CD4-positive, alpha-beta T cell (primary cell): Measurements from ENCODE around the gene NEK7. TPM values are rescaled to one million over a fixed set of nuclear protein-coding genes. Genes with fewer than 3 reads are reported as not detected.

Experiments
- ATAC-seq: fragments of 200-7000 bp; cut with Tn5 transposase; one replicate; pipeline ENCODE4 v1.10.0; 2022; ENCODE audit warnings: mild to moderate bottlenecking; ENCODE audit not compliant: poor library complexity
- CTCF ChIA-PET: fragments of 350-600 bp; sonication (Branson Sonifier 250); formaldehyde crosslinking; loops from one replicate; lab custom pipeline; 2021; ENCODE audit warnings: antibody characterized with exemption, inconsistent platforms; lab: Charles Lee
- POLR2A ChIA-PET: fragments of 350-600 bp; sonication (Branson Sonifier 250); formaldehyde crosslinking; loops from one replicate; lab custom pipeline; 2021; ENCODE audit warnings: antibody characterized with exemption, inconsistent platforms; lab: Charles Lee
- DNase-seq, 14 experiments: peaks; one replicate each; pipeline ENCODE4 v3.0.0-alpha.2; 2013 to 2020; ENCODE audit warnings: mixed read lengths in 2 of 14
- H3K27ac ChIP-seq, 2 donors: one replicate each; pipeline versions ENCODE4 v1.5.1 to v1.7.0; 2013; ENCODE audit warnings: low read length in 2 of 2, low read depth in 1 of 2, mild to moderate bottlenecking in 1 of 2
- H3K27me3 ChIP-seq, 2 experiments: 1 replicate in 1 of 2; 2 replicates in 1 of 2; pipeline versions ENCODE4 v1.6.1 to v1.7.0; 2013; ENCODE audit warnings: low read length in 2 of 2, control low read depth in 1 of 2, mild to moderate bottlenecking in 1 of 2, moderate library complexity in 1 of 2; ENCODE audit not compliant: insufficient read depth in 2 of 2, control insufficient read depth in 1 of 2
- H3K36me3 ChIP-seq: one replicate; pipeline ENCODE4 v1.6.1; 2013; ENCODE audit warnings: low read length, control low read depth; ENCODE audit not compliant: insufficient read depth
- H3K4me1 ChIP-seq: one replicate; pipeline ENCODE4 v1.6.1; 2013; ENCODE audit warnings: low read length, control low read depth; ENCODE audit not compliant: insufficient read depth
- H3K4me3 ChIP-seq: one replicate; pipeline ENCODE4 v1.5.1; 2013; ENCODE audit warnings: mild to moderate bottlenecking, low read length, moderate library complexity
- H3K9me3 ChIP-seq, 2 experiments: 1 replicate in 1 of 2; 2 replicates in 1 of 2; pipeline versions ENCODE4 v1.6.1 to v1.7.0; 2013; ENCODE audit warnings: low read length in 2 of 2, mild to moderate bottlenecking in 2 of 2, control low read depth in 1 of 2, moderate library complexity in 1 of 2; ENCODE audit not compliant: control insufficient read depth in 1 of 2, insufficient read depth in 1 of 2
- H3K27ac Mint-ChIP-seq: one replicate; pipeline ENCODE4 v1.8.0; 2020; ENCODE audit warnings: mixed read lengths
- H3K27me3 Mint-ChIP-seq: one replicate; pipeline ENCODE4 v1.8.0; 2021; ENCODE audit warnings: mixed read lengths
- H3K36me3 Mint-ChIP-seq: one replicate; pipeline ENCODE4 v1.8.0; 2021; ENCODE audit warnings: low read depth, mixed read lengths
- H3K4me1 Mint-ChIP-seq: one replicate; pipeline ENCODE4 v1.8.0; 2021; ENCODE audit warnings: low read depth, mixed read lengths
- H3K4me3 Mint-ChIP-seq: one replicate; pipeline ENCODE4 v1.8.0; 2020; ENCODE audit warnings: mild to moderate bottlenecking, mixed read lengths
- H3K9me3 Mint-ChIP-seq: one replicate; pipeline ENCODE4 v1.8.0; 2020; ENCODE audit warnings: mixed read lengths
- intact Hi-C, 2 experiments: fragments of 100-400 bp; cut with DNase I in 1 of 2; cut with micrococcal nuclease in 1 of 2; formaldehyde crosslinking; loops; one replicate each; pipeline versions ENCODE4 v1.15.1 to v1.9.0; 2023 to 2025; cut with DNase I, micrococcal nuclease
- total RNA-seq, 174 experiments: library from RNA in 2 of 174; stranded (reverse) in 2 of 174; gene quantifications; one replicate each; pipeline ENCODE4 v1.2.3 and lab custom pipeline; 2021 to 2026
- TF ChIP-seq, protein P1 (sequence below): fragments of 200-600 bp; IDR thresholded peaks from one replicate; pipeline ENCODE4 v1.8.0; 2022; ENCODE audit warnings: antibody characterized with exemption, mild to moderate bottlenecking

Gene NEK7
- total RNA-seq, 2 experiments from 2014 or later: 11.8 to 13.0 TPM

DNA sequence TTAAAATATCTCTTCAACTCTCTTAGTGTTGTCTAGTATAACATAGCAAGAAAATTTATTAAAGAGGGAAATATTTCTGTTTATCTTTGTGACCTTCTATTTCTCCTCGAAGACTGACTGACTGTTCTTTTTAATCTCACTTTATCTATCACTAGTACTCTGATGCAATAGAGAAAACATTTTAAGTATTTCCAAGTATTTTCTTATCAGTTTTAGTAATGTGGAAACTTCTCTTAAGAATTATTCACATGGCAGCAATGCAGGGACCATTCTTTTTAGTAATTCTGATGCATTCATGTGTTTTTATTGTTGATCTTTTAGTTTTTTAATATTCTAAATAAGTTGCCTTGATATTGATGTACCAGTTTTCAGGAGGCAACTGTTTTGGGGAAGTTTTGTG lies 115.7 kb downstream of the NEK7 start:
- H3K4me1 ChIP-seq: no peaks in the 10 kb centered on the region
- Mint-ChIP-seq H3K27me3 (no peaks in the 10 kb centered on the region), H3K9me3 (no peaks in the 10 kb centered on the region), H3K27ac (no peak overlapping the region), H3K4me3 (no peak overlapping the region), H3K4me1 (peaks cover 16% of the 10 kb centered on the region), H3K36me3 (no peaks in the 10 kb centered on the region)
- ChIA-PET CTCF (interaction anchor here (0.5 kb wide), 1 partner anchor 50 kb away, joined by 3 read pairs; no protein-coding TSS in a partner anchor), POLR2A (no interaction called here)
- DNase-seq (no peak), ATAC-seq (no peak)
- TF ChIP-seq, protein P1, sequence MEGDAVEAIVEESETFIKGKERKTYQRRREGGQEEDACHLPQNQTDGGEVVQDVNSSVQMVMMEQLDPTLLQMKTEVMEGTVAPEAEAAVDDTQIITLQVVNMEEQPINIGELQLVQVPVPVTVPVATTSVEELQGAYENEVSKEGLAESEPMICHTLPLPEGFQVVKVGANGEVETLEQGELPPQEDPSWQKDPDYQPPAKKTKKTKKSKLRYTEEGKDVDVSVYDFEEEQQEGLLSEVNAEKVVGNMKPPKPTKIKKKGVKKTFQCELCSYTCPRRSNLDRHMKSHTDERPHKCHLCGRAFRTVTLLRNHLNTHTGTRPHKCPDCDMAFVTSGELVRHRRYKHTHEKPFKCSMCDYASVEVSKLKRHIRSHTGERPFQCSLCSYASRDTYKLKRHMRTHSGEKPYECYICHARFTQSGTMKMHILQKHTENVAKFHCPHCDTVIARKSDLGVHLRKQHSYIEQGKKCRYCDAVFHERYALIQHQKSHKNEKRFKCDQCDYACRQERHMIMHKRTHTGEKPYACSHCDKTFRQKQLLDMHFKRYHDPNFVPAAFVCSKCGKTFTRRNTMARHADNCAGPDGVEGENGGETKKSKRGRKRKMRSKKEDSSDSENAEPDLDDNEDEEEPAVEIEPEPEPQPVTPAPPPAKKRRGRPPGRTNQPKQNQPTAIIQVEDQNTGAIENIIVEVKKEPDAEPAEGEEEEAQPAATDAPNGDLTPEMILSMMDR: no peak
- H3K36me3 ChIP-seq: peaks cover 16% of the 10 kb centered on the region
- intact Hi-C loops: loop anchor here in 1 of 2 experiments (5.0 kb wide), 1 partner anchor 120 kb away; no protein-coding TSS in a partner anchor
- no peaks in the 10 kb centered on the region for H3K9me3 ChIP-seq
- no peak overlapping the region for H3K4me3 ChIP-seq
- H3K27me3 ChIP-seq: no peaks in the 10 kb centered on the region
- H3K27ac ChIP-seq: no peak overlapping the region

DNA sequence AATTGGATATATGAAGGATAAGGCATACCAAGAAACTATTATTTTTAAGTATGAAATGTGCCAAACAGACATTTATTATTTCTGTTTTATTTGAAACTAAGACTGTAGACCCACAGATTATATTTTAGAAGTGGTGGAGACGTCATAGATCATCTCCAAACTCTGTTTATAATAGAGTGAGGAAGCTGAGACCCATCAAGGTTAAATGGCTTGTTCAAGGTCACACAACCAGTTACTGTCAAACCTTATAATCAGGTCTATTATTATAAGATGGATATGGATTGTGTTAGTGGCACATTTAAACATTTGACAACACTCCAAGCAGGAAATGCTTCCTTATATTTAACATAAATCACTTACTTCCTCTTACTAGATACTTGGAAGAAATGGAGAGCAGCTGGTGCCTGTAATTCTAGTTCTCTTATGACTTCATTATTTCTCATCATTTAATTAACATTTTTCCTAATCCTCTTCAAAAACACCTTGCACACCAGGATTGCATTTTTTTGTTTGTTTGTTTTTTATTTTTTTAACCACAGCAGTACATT lies 117.0 kb downstream of the NEK7 start:
- Histone ChIP-seq H3K27me3 (no peaks in the 10 kb centered on the region), H3K4me1 (no peaks in the 10 kb centered on the region), H3K4me3 (no peak overlapping the region), H3K9me3 (no peaks in the 10 kb centered on the region), H3K27ac (no peak overlapping the region), H3K36me3 (peaks cover 5% of the 10 kb centered on the region)
- Mint-ChIP-seq H3K36me3 (peaks cover 2% of the 10 kb centered on the region), H3K4me1 (peaks cover 16% of the 10 kb centered on the region), H3K4me3 (no peak overlapping the region), H3K27me3 (no peaks in the 10 kb centered on the region), H3K9me3 (no peaks in the 10 kb centered on the region), H3K27ac (no peak overlapping the region)
- no peak for DNase-seq
- CTCF ChIA-PET: interaction anchor here (1.3 kb wide), 1 partner anchor 11 kb away, joined by 3 read pairs; no protein-coding TSS in a partner anchor
- TF ChIP-seq, protein P1: no peak
- ATAC-seq: no peak
- POLR2A ChIA-PET: no interaction called here
- intact Hi-C loops: loop anchor here in 1 of 2 experiments (5.0 kb wide), 1 partner anchor 122 kb away; no protein-coding TSS in a partner anchor

DNA sequence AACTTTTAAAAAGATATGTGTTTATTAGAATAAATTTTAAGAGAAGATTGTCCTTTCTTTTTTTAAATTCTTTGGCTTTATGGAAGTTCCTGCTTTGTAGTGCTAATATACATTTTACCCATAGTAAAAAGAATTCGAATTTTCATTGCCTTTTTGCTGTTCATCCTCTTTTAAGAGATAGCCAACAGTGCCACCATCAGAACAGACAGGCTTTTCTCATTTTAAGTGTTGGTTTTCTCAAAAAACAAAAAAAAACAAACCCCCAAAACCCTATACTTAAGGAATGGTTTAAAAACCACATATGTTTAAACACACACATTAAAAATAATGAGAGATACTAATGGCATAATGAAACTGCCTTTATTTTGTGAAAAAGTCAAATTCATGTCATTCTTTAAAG lies 118.8 kb downstream of the NEK7 start:
- Histone ChIP-seq H3K4me3 (no peak overlapping the region), H3K4me1 (no peaks in the 10 kb centered on the region), H3K27ac (no peak overlapping the region), H3K9me3 (no peaks in the 10 kb centered on the region), H3K36me3 (peaks cover 5% of the 10 kb centered on the region), H3K27me3 (no peaks in the 10 kb centered on the region)
- no peaks in the 10 kb centered on the region for H3K9me3 Mint-ChIP-seq
- H3K27ac Mint-ChIP-seq: no peak overlapping the region
- no peak for ATAC-seq
- ChIA-PET CTCF (no interaction called here), POLR2A (no interaction called here)
- H3K27me3 Mint-ChIP-seq: no peaks in the 10 kb centered on the region
- H3K4me3 Mint-ChIP-seq: no peak overlapping the region
- intact Hi-C loops: loop anchor here (1.0 to 5.0 kb wide), 2 partner anchors 187 to 188 kb away; no protein-coding TSS in a partner anchor
- peak in 1 of 14 experiments; percentile 10 for DNase-seq
- peaks cover 13% of the 10 kb centered on the region for H3K36me3 Mint-ChIP-seq
- peaks cover 16% of the 10 kb centered on the region for H3K4me1 Mint-ChIP-seq
- TF ChIP-seq, protein P1: no peak
